HCT116 (cell line): ENCODE data around the gene SELENOM. TPM values are rescaled to one million over a fixed set of nuclear protein-coding genes. Genes with fewer than 3 reads are reported as not detected.

Experiments used
- ATAC-seq: fragments of 200-7000 bp; cut with Tn5 transposase; 2 replicates; pipeline ENCODE4 v1.9.1; 2020; ENCODE audit warnings: mild to moderate bottlenecking, moderate library complexity
- BruUV-seq: library from RNA; stranded (reverse); fragments of 400-500 nt; replicated peaks from 2 replicates; lab custom pipeline; 2021; lab: Mats Ljungman, UMichigan
- CTCF ChIA-PET: fragments of 300-600 bp; sonication (Branson Sonifier 250); formaldehyde crosslinking; loops from one replicate; lab custom pipeline; 2021; ENCODE audit warnings: antibody characterized with exemption; lab: Charles Lee
- POLR2A ChIA-PET: fragments of 300-600, 350-600 bp; sonication (Branson Sonifier 250); formaldehyde crosslinking; loops from one replicate; lab custom pipeline; 2021; ENCODE audit warnings: antibody characterized with exemption; lab: Charles Lee
- RAD21 ChIA-PET, 2 experiments: fragments of 300-600 bp; sonication (Branson Sonifier 250); formaldehyde crosslinking; loops; one replicate each; lab custom pipeline; 2023; ENCODE audit warnings: low total read pairs in 2 of 2; ENCODE audit not compliant: uncharacterized antibody in 2 of 2, unreplicated experiment in 2 of 2, low non-redundant PET in 1 of 2; lab: Charles Lee
- DNase-seq: peaks from one replicate; pipeline ENCODE4 v3.0.0-alpha.2; 2010; ENCODE audit warnings: low read depth, low spot score
- H2AFZ ChIP-seq: fragments of 200-600 bp; shearing (Covaris generic), sonication (generic); 2 replicates; pipeline ENCODE4 v1.6.1; 2017; ENCODE audit warnings: low read depth, mixed run types, mixed read lengths, antibody characterized with exemption, low read length; ENCODE audit not compliant: poor library complexity, severe bottlenecking
- H3K27ac ChIP-seq: 2 replicates; pipeline ENCODE4 v1.5.1; 2012; ENCODE audit warnings: low read depth, low read length
- H3K27me3 ChIP-seq: fragments of 200-600 bp; sonication (generic); 2 replicates; pipeline ENCODE4 v1.6.1; 2016; ENCODE audit warnings: mixed run types, low read length, mixed read lengths; ENCODE audit not compliant: insufficient read depth
- H3K36me3 ChIP-seq, 2 experiments: fragments of 200-500 bp in 1 of 2; fragments of 200-600 bp in 1 of 2; sonication (Bioruptor generic) in 1 of 2; sonication (generic) in 1 of 2; 2 replicates each; pipeline versions ENCODE4 v1.5.1 to v1.6.1; 2014 to 2016; ENCODE audit warnings: low read length in 2 of 2, inconsistent platforms in 1 of 2, mixed read lengths in 1 of 2, mixed run types in 1 of 2; ENCODE audit not compliant: insufficient read depth in 2 of 2, control insufficient read depth in 1 of 2
- H3K4me1 ChIP-seq, 2 experiments: fragments of 200-600 bp in 1 of 2; sonication (generic) in 1 of 2; 2 replicates each; pipeline versions ENCODE4 v1.5.1 to v1.6.1; 2012 to 2017; ENCODE audit warnings: low read length in 2 of 2, inconsistent platforms in 1 of 2, mild to moderate bottlenecking in 1 of 2, mixed read lengths in 1 of 2, mixed run types in 1 of 2, moderate library complexity in 1 of 2; ENCODE audit not compliant: insufficient read depth in 2 of 2, control insufficient read depth in 1 of 2
- H3K4me2 ChIP-seq: fragments of 200-600 bp; sonication (generic); 2 replicates; pipeline ENCODE4 v1.6.1; 2017; ENCODE audit warnings: mixed run types, low read length, mixed read lengths
- H3K4me3 ChIP-seq, 2 experiments: fragments of 200-600 bp in 1 of 2; sonication (generic) in 1 of 2; replicated peaks in 1 of 2; 2 replicates each; pipeline ENCODE4 v1.5.1; 2011 to 2016; ENCODE audit warnings: low read length in 2 of 2, control low read depth in 1 of 2, low read depth in 1 of 2, mild to moderate bottlenecking in 1 of 2, mixed read lengths in 1 of 2, mixed run types in 1 of 2
- H3K79me2 ChIP-seq: fragments of 200-600 bp; sonication (generic); 2 replicates; pipeline ENCODE4 v1.6.1; 2017; ENCODE audit warnings: mild to moderate bottlenecking, mixed run types, low read length, moderate library complexity, mixed read lengths; ENCODE audit not compliant: insufficient read depth
- H3K9ac ChIP-seq: fragments of 200-600 bp; sonication (generic); 2 replicates; pipeline ENCODE4 v1.6.1; 2016; ENCODE audit warnings: low read length, mixed read lengths
- H3K9me2 ChIP-seq: fragments of 200-600 bp; sonication (generic), shearing (Covaris generic); 2 replicates; pipeline ENCODE4 v1.6.1; 2017; ENCODE audit warnings: mixed run types, mild to moderate bottlenecking, moderate library complexity; ENCODE audit not compliant: insufficient read depth
- H3K9me3 ChIP-seq, 2 experiments: fragments of 200-500 bp in 1 of 2; fragments of 200-600 bp in 1 of 2; sonication (Bioruptor generic) in 1 of 2; sonication (generic) in 1 of 2; 2 replicates each; pipeline ENCODE4 v1.6.1; 2014 to 2017; ENCODE audit warnings: low read length in 2 of 2, mixed read lengths in 2 of 2, inconsistent platforms in 1 of 2, low read depth in 1 of 2, mild to moderate bottlenecking in 1 of 2, mixed run types in 1 of 2, moderate library complexity in 1 of 2; ENCODE audit not compliant: control insufficient read depth in 1 of 2, insufficient read depth in 1 of 2
- H4K20me1 ChIP-seq: fragments of 200-600 bp; sonication (generic), shearing (Covaris generic); 2 replicates; pipeline ENCODE4 v1.6.1; 2017; ENCODE audit warnings: mixed run types, mild to moderate bottlenecking, moderate library complexity; ENCODE audit not compliant: insufficient read depth
- EZH2phosphoT487 ChIP-seq: fragments of 200-600 bp; IDR thresholded peaks from 2 replicates; pipeline ENCODE4 v1.6.1; 2018; ENCODE audit warnings: antibody characterized with exemption, borderline replicate concordance
- POLR2A ChIP-seq: IDR thresholded peaks from 2 replicates; pipeline ENCODE4 v1.7.0; 2011; ENCODE audit warnings: borderline replicate concordance; ENCODE audit not compliant: insufficient read depth, insufficient read length; ENCODE audit errors: extremely low read depth
- POLR2AphosphoS5 ChIP-seq: IDR thresholded peaks from 2 replicates; pipeline ENCODE4 v1.6.1; 2011; ENCODE audit warnings: mild to moderate bottlenecking, low read depth, low read length, moderate library complexity
- RAD21 ChIP-seq: IDR thresholded peaks from 2 replicates; pipeline ENCODE4 v1.6.1; 2012; ENCODE audit warnings: low read depth, mild to moderate bottlenecking
- SRF ChIP-seq: IDR thresholded peaks from 2 replicates; pipeline ENCODE4 v1.6.1; 2012; ENCODE audit warnings: low read depth
- TCF7L2 ChIP-seq: IDR thresholded peaks from 2 replicates; pipeline ENCODE4 v1.7.0; 2011; ENCODE audit warnings: borderline replicate concordance, inconsistent platforms; ENCODE audit not compliant: insufficient read depth, insufficient read length; ENCODE audit errors: extremely low read depth
- YY1 ChIP-seq: IDR thresholded peaks from 2 replicates; pipeline ENCODE4 v1.6.1; 2011; ENCODE audit warnings: low read length, low read depth, moderate library complexity, mild to moderate bottlenecking; ENCODE audit not compliant: insufficient replicate concordance; ENCODE audit errors: extremely low read depth
- ZBTB33 ChIP-seq: IDR thresholded peaks from 2 replicates; pipeline ENCODE4 v1.6.1; 2011; ENCODE audit warnings: mild to moderate bottlenecking, low read length, moderate library complexity; ENCODE audit not compliant: insufficient replicate concordance; ENCODE audit errors: extremely low read depth
- ZFX ChIP-seq: fragments of 450-650 bp; IDR thresholded peaks from 2 replicates; pipeline ENCODE4 v1.6.1; 2017
- intact Hi-C: fragments of 100-400 bp; cut with micrococcal nuclease; formaldehyde crosslinking; loops from 2 replicates; pipeline ENCODE4 v1.10.0; 2022
- total RNA-seq: library from RNA; stranded (reverse); gene quantifications from one replicate; pipeline ENCODE4 v1.2.1, GENCODE V29; 2021; ENCODE audit not compliant: unreplicated experiment
- TF ChIP-seq, protein P1 (sequence below): IDR thresholded peaks from 2 replicates; pipeline ENCODE4 v1.6.1; 2012

The SELENOM gene
- total RNA-seq, 1 experiment from 2014 or later = 65.6 TPM

GRCh38 chr22:31124811-31125465 lies 17.6 kb upstream of the SELENOM start:
- no peak overlapping the region for H3K27ac ChIP-seq
- ATAC-seq (no peak), DNase-seq (no peak)
- no peak overlapping the region for H3K4me3 ChIP-seq
- TF ChIP-seq, protein P1, sequence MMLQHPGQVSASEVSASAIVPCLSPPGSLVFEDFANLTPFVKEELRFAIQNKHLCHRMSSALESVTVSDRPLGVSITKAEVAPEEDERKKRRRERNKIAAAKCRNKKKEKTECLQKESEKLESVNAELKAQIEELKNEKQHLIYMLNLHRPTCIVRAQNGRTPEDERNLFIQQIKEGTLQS = no peak
- TF ChIP-seq POLR2AphosphoS5 (no peak), RAD21 (no peak), POLR2A (no peak), ZFX (no peak), ZBTB33 (no peak), SRF (no peak), YY1 (no peak), TCF7L2 (no peak), EZH2phosphoT487 (no peak)
- H3K36me3 ChIP-seq = no peaks in the 10 kb centered on the region
- intact Hi-C loops = no loop called here
- H4K20me1 ChIP-seq = no peaks in the 10 kb centered on the region
- no peak overlapping the region for H3K9ac ChIP-seq
- no peak overlapping the region for H3K4me2 ChIP-seq
- CTCF ChIA-PET = interaction anchor here (1.8 kb wide), 1 partner anchor 17 kb away, joined by 6 read pairs; the partner anchor contains the start of gene SELENOM
- no TSS peak for BruUV-seq
- no peaks in the 10 kb centered on the region for H3K27me3 ChIP-seq
- H2AFZ ChIP-seq = no peak overlapping the region
- no peaks in the 10 kb centered on the region for H3K9me2 ChIP-seq
- no peaks in the 10 kb centered on the region for H3K79me2 ChIP-seq
- H3K4me1 ChIP-seq = peaks cover 9 to 25% of the 10 kb centered on the region in 2 experiments
- POLR2A ChIA-PET = no interaction called here
- no peaks in the 10 kb centered on the region for H3K9me3 ChIP-seq
- RAD21 ChIA-PET = interaction anchor here in 1 of 2 experiments (0.6 kb wide), 1 partner anchor 9 kb away, joined by 3 read pairs; no protein-coding TSS in a partner anchor
